HTR-8/SVneo (cell line): ENCODE results near the gene HOXA4.

ENCODE experiments used
- DNase-seq: peaks from one replicate; pipeline ENCODE4 v3.0.0; 2011; ENCODE audit warnings: low spot score, mixed read lengths; ENCODE audit not compliant: insufficient read length
- FAIRE-seq: peaks from 2 replicates; lab custom pipeline; 2011; peaks lifted over from hg19 to GRCh38; lab: Jason Lieb, UNC

HOXA4 gene

GRCh38 chr7:27130540-27131389 lies at the start of gene HOXA4:
TSS of gene HOXA4 (minus strand) at chr7:27130757. CDS start at chr7:27130733, 24 bp downstream.
- peak; percentile 91 for FAIRE-seq

GRCh38 chr7:27179503-27180430 lies 49.2 kb upstream of the HOXA4 start:
- DNase-seq, result peak; percentile 72
- FAIRE-seq, result peak; percentile 46

More at GRCh38 chr7:27130540-27131389, at the start of gene HOXA4:
- no peak for DNase-seq

GRCh38 chr7:27179030-27179429 lies 48.5 kb upstream of the HOXA4 start:
- DNase-seq (no peak), FAIRE-seq (no peak)

- FAIRE-seq (no peak), DNase-seq (no peak)
These were observed 47.8 kb upstream of the HOXA4 start for GRCh38 chr7:27178366-27178765.

GRCh38 chr7:27177795-27178320 lies 47.3 kb upstream of the HOXA4 start:
- FAIRE-seq (no peak), DNase-seq (no peak)

- FAIRE-seq (no peak), DNase-seq (no peak)
These were observed 46.6 kb upstream of the HOXA4 start for GRCh38 chr7:27176962-27177794.

GRCh38 chr7:27176524-27176845 lies 45.9 kb upstream of the HOXA4 start:
- no peak for FAIRE-seq
- DNase-seq, result no peak

- FAIRE-seq (no peak), DNase-seq (no peak)
These were observed 45.3 kb upstream of the HOXA4 start for GRCh38 chr7:27175626-27176523.

GRCh38 chr7:27174874-27175625 lies 44.5 kb upstream of the HOXA4 start:
- FAIRE-seq, result peak; percentile 83
- no peak for DNase-seq

GRCh38 chr7:27173956-27174873 lies 43.7 kb upstream of the HOXA4 start, which contains the start of gene HOXA10:
TSS of gene HOXA10 (minus strand) at chr7:27174320. CDS start at chr7:27174306, 14 bp downstream.
- DNase-seq, result no peak
- FAIRE-seq, result no peak

GRCh38 chr7:27173511-27173955 lies 43.0 kb upstream of the HOXA4 start:
- FAIRE-seq (no peak), DNase-seq (no peak)

GRCh38 chr7:27172823-27173510 lies 42.4 kb upstream of the HOXA4 start:
- FAIRE-seq, result no peak
- DNase-seq, result no peak

GRCh38 chr7:27172315-27172774 lies 41.8 kb upstream of the HOXA4 start:
- DNase-seq (no peak), FAIRE-seq (no peak)

GRCh38 chr7:27171637-27172314 lies 41.2 kb upstream of the HOXA4 start:
- FAIRE-seq (no peak), DNase-seq (no peak)

- no peak for DNase-seq
- FAIRE-seq, result no peak
These were observed 40.7 kb upstream of the HOXA4 start for GRCh38 chr7:27171325-27171636.
